HL-60 (cell line): ENCODE results near the gene EXOC8.

Experiments used
- DNase-seq, 2 experiments: peaks; one replicate each; pipeline ENCODE4 v3.0.0-alpha.2; 2010 to 2020; ENCODE audit warnings: low read depth in 1 of 2, low spot score in 1 of 2
- H3K27ac ChIP-seq: fragments of 250-450 bp; sonication (Bioruptor Pico); replicated peaks from 2 replicates; pipeline ENCODE4 v1.5.1; 2020; ENCODE audit warnings: mild to moderate bottlenecking, moderate library complexity
- H3K27me3 ChIP-seq: fragments of 250-450 bp; sonication (Bioruptor Pico); 2 replicates; pipeline ENCODE4 v1.5.1; 2021; ENCODE audit warnings: mild to moderate bottlenecking, moderate library complexity; ENCODE audit not compliant: insufficient read depth, poor library complexity, severe bottlenecking
- H3K4me3 ChIP-seq: replicated peaks from 2 replicates; pipeline ENCODE4 v1.5.1; 2011; ENCODE audit warnings: mild to moderate bottlenecking, control low read depth, low read length; ENCODE audit not compliant: insufficient read depth
- GABPA ChIP-seq: IDR thresholded peaks from 2 replicates; pipeline ENCODE4 v1.6.1; 2012; ENCODE audit warnings: low read depth
- POLR2AphosphoS5 ChIP-seq: IDR thresholded peaks from 2 replicates; pipeline ENCODE4 v1.6.1; 2012; ENCODE audit warnings: low read depth
- SPI1 ChIP-seq: IDR thresholded peaks from 2 replicates; pipeline ENCODE4 v1.6.1; 2012; ENCODE audit warnings: low read depth, mild to moderate bottlenecking, borderline replicate concordance
- TF ChIP-seq, protein P1 (sequence below): IDR thresholded peaks from one replicate; pipeline ENCODE4 v1.5.1; 2011; ENCODE audit warnings: low read length, control low read depth, inconsistent platforms; ENCODE audit not compliant: insufficient read depth
- TF ChIP-seq, protein P2 (sequence below): IDR thresholded peaks from 2 replicates; pipeline ENCODE4 v1.6.1; 2012; ENCODE audit warnings: low read depth; ENCODE audit not compliant: insufficient replicate concordance

The EXOC8 gene

DNA sequence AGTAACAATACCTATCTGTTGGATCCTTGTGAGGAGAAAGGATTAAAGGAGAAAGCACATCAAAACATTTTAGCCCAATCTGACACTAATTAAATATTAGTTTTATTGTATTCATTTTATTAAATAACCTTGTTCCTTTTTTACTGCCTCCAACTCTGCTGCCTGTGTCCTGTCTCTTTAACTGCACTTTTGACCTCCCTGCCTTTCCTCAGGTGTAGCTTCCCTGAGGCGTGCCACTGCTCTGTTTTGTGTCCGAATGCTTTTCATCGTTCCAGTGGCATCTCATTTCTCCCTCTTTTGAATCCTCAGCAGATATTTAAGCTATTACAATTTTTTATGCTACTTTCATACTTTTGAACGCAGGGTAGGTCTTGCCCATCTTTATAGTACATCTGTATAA, 10.8 kb upstream of the EXOC8 start:
- Histone ChIP-seq H3K27me3 (no peaks in the 10 kb centered on the region), H3K4me3 (no peak overlapping the region), H3K27ac (no peak overlapping the region)
- TF ChIP-seq, protein P1, sequence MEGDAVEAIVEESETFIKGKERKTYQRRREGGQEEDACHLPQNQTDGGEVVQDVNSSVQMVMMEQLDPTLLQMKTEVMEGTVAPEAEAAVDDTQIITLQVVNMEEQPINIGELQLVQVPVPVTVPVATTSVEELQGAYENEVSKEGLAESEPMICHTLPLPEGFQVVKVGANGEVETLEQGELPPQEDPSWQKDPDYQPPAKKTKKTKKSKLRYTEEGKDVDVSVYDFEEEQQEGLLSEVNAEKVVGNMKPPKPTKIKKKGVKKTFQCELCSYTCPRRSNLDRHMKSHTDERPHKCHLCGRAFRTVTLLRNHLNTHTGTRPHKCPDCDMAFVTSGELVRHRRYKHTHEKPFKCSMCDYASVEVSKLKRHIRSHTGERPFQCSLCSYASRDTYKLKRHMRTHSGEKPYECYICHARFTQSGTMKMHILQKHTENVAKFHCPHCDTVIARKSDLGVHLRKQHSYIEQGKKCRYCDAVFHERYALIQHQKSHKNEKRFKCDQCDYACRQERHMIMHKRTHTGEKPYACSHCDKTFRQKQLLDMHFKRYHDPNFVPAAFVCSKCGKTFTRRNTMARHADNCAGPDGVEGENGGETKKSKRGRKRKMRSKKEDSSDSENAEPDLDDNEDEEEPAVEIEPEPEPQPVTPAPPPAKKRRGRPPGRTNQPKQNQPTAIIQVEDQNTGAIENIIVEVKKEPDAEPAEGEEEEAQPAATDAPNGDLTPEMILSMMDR, result no peak
- TF ChIP-seq GABPA (no peak), POLR2AphosphoS5 (no peak)
- no peak for DNase-seq

DNA sequence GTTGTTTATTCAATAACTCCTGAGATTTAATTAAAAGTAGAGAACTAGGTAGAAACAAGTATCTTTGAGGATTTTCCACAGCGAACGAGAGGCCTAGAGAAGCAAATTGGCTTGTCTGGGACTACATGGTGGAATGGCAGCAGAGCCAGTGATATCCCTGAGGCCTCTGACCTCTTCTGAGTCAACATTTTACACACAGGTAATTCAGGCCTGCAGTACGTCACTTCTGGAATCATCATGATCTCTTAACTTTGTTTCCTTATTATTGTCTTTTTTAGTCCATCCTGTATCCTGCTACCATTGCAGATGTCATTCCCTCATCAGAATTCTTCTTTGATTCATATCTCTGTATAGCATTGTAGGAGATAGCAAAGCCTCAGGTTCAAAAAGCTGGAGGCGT, 10.3 kb upstream of the EXOC8 start:
- TF ChIP-seq, protein P2, sequence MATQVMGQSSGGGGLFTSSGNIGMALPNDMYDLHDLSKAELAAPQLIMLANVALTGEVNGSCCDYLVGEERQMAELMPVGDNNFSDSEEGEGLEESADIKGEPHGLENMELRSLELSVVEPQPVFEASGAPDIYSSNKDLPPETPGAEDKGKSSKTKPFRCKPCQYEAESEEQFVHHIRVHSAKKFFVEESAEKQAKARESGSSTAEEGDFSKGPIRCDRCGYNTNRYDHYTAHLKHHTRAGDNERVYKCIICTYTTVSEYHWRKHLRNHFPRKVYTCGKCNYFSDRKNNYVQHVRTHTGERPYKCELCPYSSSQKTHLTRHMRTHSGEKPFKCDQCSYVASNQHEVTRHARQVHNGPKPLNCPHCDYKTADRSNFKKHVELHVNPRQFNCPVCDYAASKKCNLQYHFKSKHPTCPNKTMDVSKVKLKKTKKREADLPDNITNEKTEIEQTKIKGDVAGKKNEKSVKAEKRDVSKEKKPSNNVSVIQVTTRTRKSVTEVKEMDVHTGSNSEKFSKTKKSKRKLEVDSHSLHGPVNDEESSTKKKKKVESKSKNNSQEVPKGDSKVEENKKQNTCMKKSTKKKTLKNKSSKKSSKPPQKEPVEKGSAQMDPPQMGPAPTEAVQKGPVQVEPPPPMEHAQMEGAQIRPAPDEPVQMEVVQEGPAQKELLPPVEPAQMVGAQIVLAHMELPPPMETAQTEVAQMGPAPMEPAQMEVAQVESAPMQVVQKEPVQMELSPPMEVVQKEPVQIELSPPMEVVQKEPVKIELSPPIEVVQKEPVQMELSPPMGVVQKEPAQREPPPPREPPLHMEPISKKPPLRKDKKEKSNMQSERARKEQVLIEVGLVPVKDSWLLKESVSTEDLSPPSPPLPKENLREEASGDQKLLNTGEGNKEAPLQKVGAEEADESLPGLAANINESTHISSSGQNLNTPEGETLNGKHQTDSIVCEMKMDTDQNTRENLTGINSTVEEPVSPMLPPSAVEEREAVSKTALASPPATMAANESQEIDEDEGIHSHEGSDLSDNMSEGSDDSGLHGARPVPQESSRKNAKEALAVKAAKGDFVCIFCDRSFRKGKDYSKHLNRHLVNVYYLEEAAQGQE, result no peak
- TF ChIP-seq, protein P1, result no peak
- TF ChIP-seq POLR2AphosphoS5, result no peak
- no peak for TF ChIP-seq SPI1
- TF ChIP-seq GABPA, result no peak
- H3K27ac ChIP-seq, result no peak overlapping the region
- no peak overlapping the region for H3K4me3 ChIP-seq
- H3K27me3 ChIP-seq, result no peaks in the 10 kb centered on the region
- DNase-seq, result no peak

- Histone ChIP-seq H3K27ac (no peak overlapping the region), H3K27me3 (no peaks in the 10 kb centered on the region), H3K4me3 (no peak overlapping the region)
- no peak for TF ChIP-seq SPI1
- DNase-seq, result no peak
These were observed 2.8 kb upstream of the EXOC8 start for GRCh38 chr1:231340328-231341013.

- no peak for DNase-seq
- TF ChIP-seq, protein P1, result no peak
- TF ChIP-seq GABPA (no peak), POLR2AphosphoS5 (no peak), SPI1 (no peak)
- TF ChIP-seq, protein P2, result no peak
- H3K27me3 ChIP-seq, result no peaks in the 10 kb centered on the region
- H3K4me3 ChIP-seq, result peak within 1 kb of the TSS; percentile 92
- peak within 1 kb of the TSS; percentile 80 for H3K27ac ChIP-seq
These were observed 847 bp upstream of the EXOC8 start, which contains the start of gene SPRTN for GRCh38 chr1:231338270-231339128. SPRTN (plus strand) TSS chr1:231338293; CDS start chr1:231338384, 91 bp downstream.
